ENCODE results near the gene MTHFR.
A peak's percentile ranks its signal among the peaks of the same experiment; 100 is the strongest.

MTHFR gene

GRCh38 chr1:11751087-11751486, 54.7 kb downstream of the MTHFR start:
- DNase-seq, result no peak

GRCh38 chr1:11749996-11750395, 55.8 kb downstream of the MTHFR start:
- DNase-seq, result no peak

- DNase-seq, result peak; percentile 23
Observed at GRCh38 chr1:11749203-11749689, 56.5 kb downstream of the MTHFR start.

GRCh38 chr1:11748294-11749202, 57.2 kb downstream of the MTHFR start:
- no peak for DNase-seq

GRCh38 chr1:11746795-11747487, 58.8 kb downstream of the MTHFR start:
- no peak for DNase-seq

GRCh38 chr1:11746092-11746491, 59.7 kb downstream of the MTHFR start:
- DNase-seq, result no peak

GRCh38 chr1:11744287-11744686, 61.5 kb downstream of the MTHFR start:
- no peak for DNase-seq

- DNase-seq, result no peak
Observed at GRCh38 chr1:11741919-11742558, 63.7 kb downstream of the MTHFR start.

GRCh38 chr1:11741482-11741881, 64.3 kb downstream of the MTHFR start:
- no peak for DNase-seq

- DNase-seq, result peak; percentile 9
Observed at GRCh38 chr1:11740258-11741192, 65.2 kb downstream of the MTHFR start.

GRCh38 chr1:11738783-11739182, 67.0 kb downstream of the MTHFR start:
- no peak for DNase-seq

GRCh38 chr1:11738096-11738495, 67.7 kb downstream of the MTHFR start:
- DNase-seq, result no peak

GRCh38 chr1:11736746-11737639, 68.8 kb downstream of the MTHFR start:
- peak; percentile 23 for DNase-seq

GRCh38 chr1:11735854-11736745, 69.7 kb downstream of the MTHFR start, which contains the start of gene AGTRAP:
AGTRAP (plus strand) TSS chr1:11736136; CDS start chr1:11736209, 73 bp downstream.
- DNase-seq, result peak; percentile 71
